GM12878 (cell line): ENCODE data around the gene CNDP2. TPM values are rescaled to one million over a fixed set of nuclear protein-coding genes. Genes with fewer than 3 reads are reported as not detected.

Source experiments
- ATAC-seq: fragments of 200-7000 bp; cut with Tn5 transposase; 3 replicates; pipeline ENCODE4 v1.9.1; 2020; ENCODE audit warnings: mild to moderate bottlenecking, moderate library complexity
- BruUV-seq: library from RNA; stranded (reverse); fragments of 400-500 nt; replicated peaks from 2 replicates; lab custom pipeline; 2021; lab: Mats Ljungman, UMichigan
- CTCF ChIA-PET: fragments of 300-600 bp; sonication (Branson Sonifier 250); formaldehyde crosslinking; extraction: SDS; loops from one replicate; lab custom pipeline; 2021; ENCODE audit warnings: inconsistent platforms; lab: Yijun Ruan, JAX
- POLR2A ChIA-PET: fragments of 350-600 bp; formaldehyde crosslinking; extraction: SDS; loops from one replicate; lab custom pipeline; 2021; ENCODE audit warnings: inconsistent platforms; lab: Charles Lee
- RAD21 ChIA-PET: fragments of 300-600 bp; sonication (Branson Sonifier 250); formaldehyde crosslinking; loops from one replicate; lab custom pipeline; 2023; ENCODE audit warnings: antibody characterized with exemption; ENCODE audit not compliant: unreplicated experiment; lab: Charles Lee
- SMC1A ChIA-PET: fragments of 300-600 bp; sonication (Branson Sonifier 250); formaldehyde crosslinking; loops from one replicate; lab custom pipeline; 2023; ENCODE audit not compliant: unreplicated experiment, uncharacterized antibody; lab: Charles Lee
- DNase-seq: peaks from one replicate; pipeline ENCODE4 v3.0.0-alpha.2; 2011; ENCODE audit warnings: low read depth, low spot score
- FAIRE-seq: peaks from 3 replicates; lab custom pipeline; 2011; peaks lifted over from hg19 to GRCh38; lab: Jason Lieb, UNC
- H2AFZ ChIP-seq: 2 replicates; pipeline ENCODE4 v1.6.0; 2011; ENCODE audit warnings: low read depth, low read length, control low read depth; ENCODE audit not compliant: control insufficient read depth
- H3K27ac ChIP-seq: 2 replicates; pipeline ENCODE4 v1.5.1; 2011; ENCODE audit warnings: control low read depth; ENCODE audit not compliant: control insufficient read depth, insufficient read depth
- H3K27me3 ChIP-seq, 2 experiments: replicated peaks in 1 of 2; 2 replicates each; pipeline versions ENCODE4 v1.6.0 to v1.6.1; 2011; ENCODE audit warnings: low read length in 1 of 2; ENCODE audit not compliant: control insufficient read depth in 2 of 2, insufficient read depth in 2 of 2
- H3K36me3 ChIP-seq, 2 experiments: 2 replicates each; pipeline ENCODE4 v1.5.1; 2011; ENCODE audit warnings: low read length in 1 of 2; ENCODE audit not compliant: control insufficient read depth in 2 of 2, insufficient read depth in 2 of 2
- H3K4me1 ChIP-seq: 2 replicates; pipeline ENCODE4 v1.6.1; 2011; ENCODE audit warnings: mild to moderate bottlenecking, low read length, moderate library complexity, mixed read lengths; ENCODE audit not compliant: control insufficient read depth, insufficient read depth
- H3K4me2 ChIP-seq: 2 replicates; pipeline ENCODE4 v1.6.0; 2011; ENCODE audit warnings: control low read depth; ENCODE audit not compliant: control insufficient read depth, insufficient read depth
- H3K4me3 ChIP-seq: fragments of 200-600 bp; sonication (generic); 2 replicates; pipeline ENCODE4 v1.5.1; 2016
- H3K79me2 ChIP-seq: 2 replicates; pipeline ENCODE4 v1.6.0; 2011; ENCODE audit warnings: low read length; ENCODE audit not compliant: control insufficient read depth, insufficient read depth
- H3K9ac ChIP-seq: 2 replicates; pipeline ENCODE4 v1.8.0; 2011; ENCODE audit warnings: low read length, control low read depth, mixed read lengths; ENCODE audit not compliant: control insufficient read depth, insufficient read depth
- H3K9me3 ChIP-seq: replicated peaks from 3 replicates; pipeline ENCODE4 v1.5.1; 2011; ENCODE audit warnings: mild to moderate bottlenecking, low read length; ENCODE audit not compliant: control insufficient read depth, insufficient read depth
- H4K20me1 ChIP-seq: 2 replicates; pipeline ENCODE4 v1.6.0; 2011; ENCODE audit not compliant: control insufficient read depth, insufficient read depth
- BRCA1 ChIP-seq: IDR thresholded peaks from 2 replicates; pipeline ENCODE4 v1.6.1; 2011; ENCODE audit warnings: low read depth, low read length, improper control_type of control experiment
- E4F1 ChIP-seq: fragments of 450-650 bp; IDR thresholded peaks from 2 replicates; pipeline ENCODE4 v1.6.1; 2018; ENCODE audit warnings: borderline replicate concordance, mild to moderate bottlenecking; ENCODE audit not compliant: partially characterized antibody
- FOXM1 ChIP-seq: IDR thresholded peaks from 2 replicates; pipeline ENCODE4 v1.6.1; 2012; ENCODE audit warnings: low read depth, mild to moderate bottlenecking, inconsistent platforms, low read length, moderate library complexity
- GATAD2B ChIP-seq: fragments of 450-650 bp; conservative IDR thresholded peaks from 2 replicates; pipeline ENCODE4 v1.6.1; 2017; ENCODE audit warnings: low read depth, mild to moderate bottlenecking, moderate library complexity
- RBBP5 ChIP-seq: fragments of 200-600 bp; sonication (generic); conservative IDR thresholded peaks from 2 replicates; pipeline ENCODE4 v1.6.1; 2016
- RCOR1 ChIP-seq: conservative IDR thresholded peaks from 2 replicates; pipeline ENCODE4 v1.6.1; 2012; ENCODE audit warnings: low read depth, low read length, improper control_type of control experiment
- RELB ChIP-seq: fragments of 450-650 bp; IDR thresholded peaks from 2 replicates; pipeline ENCODE4 v1.6.1; 2017; ENCODE audit warnings: low read depth, mild to moderate bottlenecking, moderate library complexity
- YY1 ChIP-seq: IDR thresholded peaks from 2 replicates; pipeline ENCODE4 v1.6.1; 2011; ENCODE audit warnings: low read depth, mild to moderate bottlenecking, low read length
- WGBS: methylation state at CpG from one replicate; pipeline ENCODE4 v1.1.6; 2016; ENCODE audit warnings: low lambda C conversion rate; ENCODE audit not compliant: insufficient replicate concordance, insufficient coverage; ENCODE audit errors: missing lambda C conversion rate; 5-methylcytosine and 5-hydroxymethylcytosine counted together
- in situ Hi-C: fragments of 300-500 bp; cut with MboI; formaldehyde crosslinking; loops from 9 replicates; pipeline ENCODE4 v1.14.3; 2018; ENCODE audit warnings: mixed read lengths
- intact Hi-C: fragments of 100-400 bp; cut with micrococcal nuclease; formaldehyde crosslinking; loops from one replicate; pipeline ENCODE4 v1.14.2; 2022; ENCODE audit not compliant: unreplicated experiment
- polyA plus RNA-seq, 11 experiments: library from polyadenylated mRNA; depleted of rRNA in 4 of 11; unstranded in 6 of 11; stranded (reverse) in 5 of 11; fragments of >200 nt; fragmentation: Nextera tagmentation in 4 of 11; fragmentation: Illumina TruSeq in 1 of 11; extraction: Ambion mirVana in 4 of 11; extraction: Trizol in 1 of 11; gene quantifications; 1 replicate in 1 of 11; 2 replicates in 10 of 11; pipeline versions ENCODE4 v1.2.1 to v1.2.3, GENCODE V29; 2011 to 2016; ENCODE audit warnings: inconsistent platforms in 2 of 11, missing spikeins in 2 of 11, low read depth in 1 of 11
- total RNA-seq, 4 experiments: library from RNA; depleted of rRNA in 3 of 4; stranded (reverse); fragments of >200 nt in 3 of 4; fragmentation: Illumina TruSeq in 1 of 4; extraction: Trizol in 1 of 4; gene quantifications; 2 replicates each; pipeline versions ENCODE4 v1.2.1 to v1.2.3, GENCODE V29; 2013 to 2021
- TF ChIP-seq, protein P1 (sequence below): fragments of 450-650 bp; conservative IDR thresholded peaks from 2 replicates; pipeline ENCODE4 v1.6.1; 2017; ENCODE audit warnings: mild to moderate bottlenecking, moderate library complexity

CNDP2 gene
- total and polyA plus RNA-seq, 10 of the 15 experiments (the other 5 are each of a cell fraction or from before 2014, with no cell fraction given), result 63.5 to 213 (median 158) TPM

GRCh38 chr18:74477771-74478170 lies 18.4 kb upstream of the CNDP2 start:
- Histone ChIP-seq H3K27me3 (no peaks in the 10 kb centered on the region; a peak in 2 of 4 replicates), H2AFZ (no peak overlapping the region)
- SMC1A ChIA-PET, result no interaction called here
- intact Hi-C loops, result loop anchor here (5.0 kb wide), 1 partner anchor 280 kb away; no protein-coding TSS in a partner anchor
- TF ChIP-seq RBBP5 (no peak), E4F1 (no peak), BRCA1 (no peak), FOXM1 (no peak), RELB (no peak), YY1 (no peak), RCOR1 (no peak), GATAD2B (no peak)
- TF ChIP-seq, protein P1, sequence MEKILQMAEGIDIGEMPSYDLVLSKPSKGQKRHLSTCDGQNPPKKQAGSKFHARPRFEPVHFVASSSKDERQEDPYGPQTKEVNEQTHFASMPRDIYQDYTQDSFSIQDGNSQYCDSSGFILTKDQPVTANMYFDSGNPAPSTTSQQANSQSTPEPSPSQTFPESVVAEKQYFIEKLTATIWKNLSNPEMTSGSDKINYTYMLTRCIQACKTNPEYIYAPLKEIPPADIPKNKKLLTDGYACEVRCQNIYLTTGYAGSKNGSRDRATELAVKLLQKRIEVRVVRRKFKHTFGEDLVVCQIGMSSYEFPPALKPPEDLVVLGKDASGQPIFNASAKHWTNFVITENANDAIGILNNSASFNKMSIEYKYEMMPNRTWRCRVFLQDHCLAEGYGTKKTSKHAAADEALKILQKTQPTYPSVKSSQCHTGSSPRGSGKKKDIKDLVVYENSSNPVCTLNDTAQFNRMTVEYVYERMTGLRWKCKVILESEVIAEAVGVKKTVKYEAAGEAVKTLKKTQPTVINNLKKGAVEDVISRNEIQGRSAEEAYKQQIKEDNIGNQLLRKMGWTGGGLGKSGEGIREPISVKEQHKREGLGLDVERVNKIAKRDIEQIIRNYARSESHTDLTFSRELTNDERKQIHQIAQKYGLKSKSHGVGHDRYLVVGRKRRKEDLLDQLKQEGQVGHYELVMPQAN, result no peak
- TF ChIP-seq, all 136 proteins: peak for 0
- FAIRE-seq (no peak), ATAC-seq (no peak), DNase-seq (no peak)
- no peaks in the 10 kb centered on the region for H3K36me3 ChIP-seq
- in situ Hi-C loops, result no loop called here
- H3K4me3 ChIP-seq, result no peak overlapping the region
- H3K9me3 ChIP-seq, result no peaks in the 10 kb centered on the region
- H3K9ac ChIP-seq, result no peak overlapping the region
- ChIA-PET RAD21 (no interaction called here), POLR2A (no interaction called here), CTCF (interaction anchor here (0.9 kb wide), 2 partner anchors 16 to 74 kb away, joined by 3 to 4 read pairs; no protein-coding TSS in a partner anchor)
- H4K20me1 ChIP-seq, result no peaks in the 10 kb centered on the region
- BruUV-seq, result no TSS peak
- H3K4me1 ChIP-seq, result no peaks in the 10 kb centered on the region
- 34% methylated on average over 8 of the region's 8 CpGs for WGBS
- no peak overlapping the region for H3K27ac ChIP-seq
- H3K4me2 ChIP-seq, result no peak overlapping the region
- no peaks in the 10 kb centered on the region for H3K79me2 ChIP-seq
